Endodermal cell (in vitro differentiated cells): Measurements from ENCODE around the gene WFDC9. TPM values are rescaled to one million over a fixed set of nuclear protein-coding genes. Genes with fewer than 3 reads are reported as not detected.

Experiments used
- DNase-seq: peaks from one replicate; pipeline ENCODE4 v3.0.0-alpha.2; 2017
- H3K27ac ChIP-seq: 2 replicates; pipeline ENCODE4 v1.5.1; 2013; ENCODE audit warnings: mild to moderate bottlenecking, low read depth, low read length, moderate library complexity
- H3K27me3 ChIP-seq: 2 replicates; pipeline ENCODE4 v1.6.1; 2013; ENCODE audit warnings: mild to moderate bottlenecking, low read length, moderate library complexity; ENCODE audit not compliant: insufficient read depth, control insufficient read depth, poor library complexity, severe bottlenecking
- H3K36me3 ChIP-seq: 2 replicates; pipeline ENCODE4 v1.7.0; 2013; ENCODE audit warnings: mild to moderate bottlenecking, low read length, moderate library complexity; ENCODE audit not compliant: control insufficient read depth, insufficient read depth
- H3K4me1 ChIP-seq: one replicate; pipeline ENCODE4 v1.7.0; 2013; ENCODE audit warnings: low read length; ENCODE audit not compliant: control insufficient read depth, insufficient read depth
- H3K4me3 ChIP-seq: 2 replicates; pipeline ENCODE4 v1.5.1; 2013; ENCODE audit warnings: mild to moderate bottlenecking, low read length, moderate library complexity
- H3K9ac ChIP-seq: 2 replicates; pipeline ENCODE4 v1.6.1; 2013; ENCODE audit warnings: mild to moderate bottlenecking, low read length, moderate library complexity; ENCODE audit not compliant: poor library complexity, severe bottlenecking; ENCODE audit errors: extremely low read depth
- H3K9me3 ChIP-seq: 2 replicates; pipeline ENCODE4 v1.6.1; 2013; ENCODE audit warnings: mild to moderate bottlenecking, low read length, moderate library complexity; ENCODE audit not compliant: control insufficient read depth
- H3K27ac Mint-ChIP-seq: 2 replicates; pipeline ENCODE4 v1.8.0; 2020; ENCODE audit warnings: mixed read lengths
- H3K27me3 Mint-ChIP-seq: 2 replicates; pipeline ENCODE4 v1.8.0; 2021; ENCODE audit warnings: mild to moderate bottlenecking, mixed read lengths; ENCODE audit not compliant: insufficient read depth
- H3K36me3 Mint-ChIP-seq: 2 replicates; pipeline ENCODE4 v1.8.0; 2020; ENCODE audit warnings: low read depth, mixed read lengths
- H3K4me1 Mint-ChIP-seq: 2 replicates; pipeline ENCODE4 v1.8.0; 2020; ENCODE audit warnings: mixed read lengths
- H3K4me3 Mint-ChIP-seq: 2 replicates; pipeline ENCODE4 v1.8.0; 2020; ENCODE audit warnings: mild to moderate bottlenecking, moderate library complexity, mixed read lengths
- H3K9me3 Mint-ChIP-seq: 2 replicates; pipeline ENCODE4 v1.8.0; 2020; ENCODE audit warnings: mild to moderate bottlenecking, mixed read lengths
- CTCF ChIP-seq: fragments of 200-600 bp; sonication (generic); conservative IDR thresholded peaks from 2 replicates; pipeline ENCODE4 v1.5.0; 2021; ENCODE audit warnings: antibody characterized with exemption, mild to moderate bottlenecking
- WGBS, 2 experiments: methylation state at CpG; one replicate each; pipeline versions ENCODE4 v1.1.5 to v1.1.7; 2013; ENCODE audit warnings: missing lambda C conversion rate in 2 of 2, mixed read lengths in 1 of 2; ENCODE audit not compliant: insufficient coverage in 1 of 2, insufficient read length in 1 of 2; 5-methylcytosine and 5-hydroxymethylcytosine counted together
- long read RNA-seq, 4 experiments: library from polyadenylated mRNA in 2 of 4; library from RNA in 1 of 4; library from capped mRNA in 1 of 4; stranded (forward) in 3 of 4; unstranded in 1 of 4; transcript quantifications; one replicate each; pipeline ENCODE4 v2.0.0, GENCODE V29; 2020 to 2021; ENCODE audit warnings: inconsistent platforms in 1 of 4
- polyA plus RNA-seq, 2 experiments: library from polyadenylated mRNA; stranded (reverse); fragments of 50-300 nt; gene quantifications; one replicate each; pipeline ENCODE4 v1.2.3, GENCODE V29; 2013
- total RNA-seq, 2 donors: library from RNA; stranded (reverse); fragmentation: NEBNext Ultra II Directional in 1 of 2; extraction: Animal tissue kit (Norgen Biotek cat#: 25700) in 1 of 2; gene quantifications; 2 replicates in 1 of 2; 3 replicates in 1 of 2; pipeline ENCODE4 v1.2.1, GENCODE V29; 2021

The WFDC9 gene
- not detected for total RNA-seq
- polyA plus RNA-seq (2013, experiment 1 of 2): not detected
- polyA plus RNA-seq (2013, experiment 2 of 2): not detected
- long read RNA-seq, experiment 1: 0 reads
- long read RNA-seq, experiment 2: 0 reads
- long read RNA-seq, experiment 3: 0 reads
- long read RNA-seq, experiment 4: 0 reads

GRCh38 chr20:45631184-45631583, at the start of gene WFDC9:
TSS of gene WFDC9 (minus strand) at chr20:45631284. CDS start at chr20:45610181, 21,103 bp downstream.
- Histone ChIP-seq H3K27ac (no peak within 1 kb of the TSS), H3K36me3 (no peaks in the 10 kb centered on the region), H3K4me1 (no peaks in the 10 kb centered on the region), H3K9me3 (peaks cover 1% of the 10 kb centered on the region), H3K27me3 (no peaks in the 10 kb centered on the region), H3K9ac (no peak within 1 kb of the TSS), H3K4me3 (no peak within 1 kb of the TSS)
- Mint-ChIP-seq H3K36me3 (no peaks in the 10 kb centered on the region), H3K4me3 (no peak within 1 kb of the TSS), H3K4me1 (peaks cover 1% of the 10 kb centered on the region), H3K27me3 (peaks cover 10% of the 10 kb centered on the region), H3K27ac (no peak within 1 kb of the TSS), H3K9me3 (no peaks in the 10 kb centered on the region)
- 83 to 85% methylated on average over 1 to 4 of the region's 4 CpGs for WGBS, 2 experiments
- DNase-seq: no peak
- TF ChIP-seq CTCF: no peak

GRCh38 chr20:45679650-45680049, 48.6 kb upstream of the WFDC9 start:
- peaks cover 3% of the 10 kb centered on the region for H3K27me3 Mint-ChIP-seq

GRCh38 chr20:45672765-45673164, 41.7 kb upstream of the WFDC9 start:
- Histone ChIP-seq H3K4me1 (no peaks in the 10 kb centered on the region), H3K4me3 (no peak overlapping the region), H3K9me3 (peaks cover 23% of the 10 kb centered on the region), H3K9ac (no peak overlapping the region), H3K27me3 (no peaks in the 10 kb centered on the region), H3K27ac (no peak overlapping the region), H3K36me3 (no peaks in the 10 kb centered on the region)
- H3K9me3 Mint-ChIP-seq: peaks cover 27% of the 10 kb centered on the region
- no peak overlapping the region for H3K27ac Mint-ChIP-seq
- H3K27me3 Mint-ChIP-seq: no peaks in the 10 kb centered on the region
- no peak for TF ChIP-seq CTCF
- H3K4me3 Mint-ChIP-seq: no peak overlapping the region
- H3K36me3 Mint-ChIP-seq: no peaks in the 10 kb centered on the region
- DNase-seq: no peak
- H3K4me1 Mint-ChIP-seq: no peaks in the 10 kb centered on the region

More at GRCh38 chr20:45679650-45680049, 48.6 kb upstream of the WFDC9 start:
- no peaks in the 10 kb centered on the region for H3K36me3 Mint-ChIP-seq
- H3K4me3 ChIP-seq: peak overlapping the region; percentile 40
- H3K27ac ChIP-seq: no peak overlapping the region
- H3K9me3 Mint-ChIP-seq: peaks cover 45% of the 10 kb centered on the region
- no peak for TF ChIP-seq CTCF
- H3K27ac Mint-ChIP-seq: no peak overlapping the region
- peaks cover 11% of the 10 kb centered on the region for H3K4me1 Mint-ChIP-seq
- no peaks in the 10 kb centered on the region for H3K36me3 ChIP-seq
- no peak overlapping the region for H3K4me3 Mint-ChIP-seq
- DNase-seq: no peak
- H3K9ac ChIP-seq: no peak overlapping the region
- no peaks in the 10 kb centered on the region for H3K4me1 ChIP-seq
- H3K27me3 ChIP-seq: no peaks in the 10 kb centered on the region
- H3K9me3 ChIP-seq: peaks cover 41% of the 10 kb centered on the region
